A673 (cell line): ENCODE measurements around the gene EFNA5.

Experiments used
- CTCF ChIP-seq: fragments of 300-800, 200-600 bp; sonication (generic); conservative IDR thresholded peaks from 2 replicates; pipeline ENCODE4 v1.5.1; 2017; ENCODE audit warnings: low read depth, mild to moderate bottlenecking, antibody characterized with exemption, low read length, moderate library complexity, mixed read lengths
- EZH2 ChIP-seq: fragments of 200-600 bp; sonication (generic); IDR thresholded peaks from 2 replicates; pipeline ENCODE4 v1.6.1; 2017; ENCODE audit warnings: borderline replicate concordance, low read depth, mild to moderate bottlenecking, mixed read lengths, antibody characterized with exemption, low read length; ENCODE audit not compliant: poor library complexity, severe bottlenecking

GRCh38 chr5:107426209-107426608 is 244.5 kb downstream of the EFNA5 start:
- TF ChIP-seq CTCF (no peak), EZH2 (no peak)
